IPS DF 6.9 (cell line): ENCODE data around the gene MAP4K4.

Experiments
- DNase-seq: peaks from one replicate; pipeline ENCODE4 v3.0.0-alpha.2; 2013; ENCODE audit warnings: low read depth, low spot score
- H3K27ac ChIP-seq: one replicate; pipeline ENCODE4 v1.5.1; 2013; ENCODE audit warnings: low read length, control low read depth
- H3K27me3 ChIP-seq: 2 replicates; pipeline ENCODE4 v1.6.1; 2013; ENCODE audit warnings: mild to moderate bottlenecking, low read length; ENCODE audit not compliant: control insufficient read depth, insufficient read depth
- H3K36me3 ChIP-seq: 2 replicates; pipeline ENCODE4 v1.6.1; 2013; ENCODE audit warnings: low read length; ENCODE audit not compliant: control insufficient read depth, insufficient read depth
- H3K4me1 ChIP-seq: 2 replicates; pipeline ENCODE4 v1.6.1; 2013; ENCODE audit warnings: low read length; ENCODE audit not compliant: control insufficient read depth, insufficient read depth
- H3K4me3 ChIP-seq: 2 replicates; pipeline ENCODE4 v1.5.1; 2013; ENCODE audit warnings: mild to moderate bottlenecking, low read length
- H3K9me3 ChIP-seq: 2 replicates; pipeline ENCODE4 v1.6.1; 2013; ENCODE audit warnings: low read length, inconsistent platforms; ENCODE audit not compliant: control insufficient read depth, insufficient read depth
- WGBS: extraction: QIAGEN DNeasy Blood & Tissue Kit; methylation state at CpG from one replicate; pipeline ENCODE4 v1.1.7; 2013; ENCODE audit warnings: mixed read lengths, missing lambda C conversion rate; ENCODE audit not compliant: insufficient read length, insufficient coverage; 5-methylcytosine and 5-hydroxymethylcytosine counted together

The MAP4K4 gene

DNA sequence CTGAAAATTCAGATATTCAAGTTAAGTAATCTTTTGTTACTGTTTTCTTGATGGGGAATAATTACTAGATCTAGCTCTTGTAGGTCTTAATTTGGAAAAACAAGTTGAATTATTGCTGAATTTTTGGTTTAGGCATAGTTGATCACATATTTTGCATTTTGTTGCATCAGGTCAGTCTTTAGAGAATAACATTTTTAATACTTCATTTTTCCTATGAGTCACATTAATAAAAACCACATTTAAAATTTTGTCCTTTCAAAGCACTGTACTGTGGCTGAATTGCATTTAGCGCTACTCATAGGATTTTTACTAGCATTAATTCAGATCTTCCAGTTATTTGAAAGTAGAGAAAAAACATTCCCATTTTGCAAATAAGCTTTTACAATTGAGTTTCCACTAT lies 23.2 kb downstream of the MAP4K4 start:
- no peaks in the 10 kb centered on the region for H3K9me3 ChIP-seq
- no peak overlapping the region for H3K4me3 ChIP-seq
- no peaks in the 10 kb centered on the region for H3K36me3 ChIP-seq
- no CpG with 5 or more reads among the region's 1 CpG for WGBS
- no peak for DNase-seq
- H3K27me3 ChIP-seq, result no peaks in the 10 kb centered on the region
- no peak overlapping the region for H3K27ac ChIP-seq
- peaks cover 2% of the 10 kb centered on the region; the same call in 1 of the 2 replicates for H3K4me1 ChIP-seq

DNA sequence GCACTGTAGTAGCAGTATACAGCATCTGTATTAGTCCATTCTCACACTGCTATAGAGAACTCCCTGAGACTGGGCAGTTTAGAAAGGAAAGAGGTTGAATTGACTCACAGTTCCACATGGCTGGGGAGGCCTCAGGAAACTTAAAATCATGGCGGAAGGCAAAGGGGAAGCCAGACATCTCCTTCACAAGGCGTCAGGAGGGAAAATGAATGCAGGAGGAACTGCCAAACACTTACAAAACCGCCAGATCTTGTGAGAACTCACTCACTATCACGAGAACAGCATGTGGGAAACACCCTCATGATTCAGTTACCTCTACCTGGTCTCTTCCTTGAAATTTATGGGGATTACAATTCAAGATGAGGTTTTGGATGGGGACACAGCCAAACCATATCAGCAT lies 25.4 kb downstream of the MAP4K4 start:
- Histone ChIP-seq H3K27ac (no peak overlapping the region), H3K4me1 (peaks cover 2% of the 10 kb centered on the region; the same call in 1 of the 2 replicates), H3K27me3 (no peaks in the 10 kb centered on the region), H3K9me3 (no peaks in the 10 kb centered on the region), H3K36me3 (no peaks in the 10 kb centered on the region), H3K4me3 (no peak overlapping the region)
- no peak for DNase-seq
- WGBS, result no CpG with 5 or more reads among the region's 4 CpGs

DNA sequence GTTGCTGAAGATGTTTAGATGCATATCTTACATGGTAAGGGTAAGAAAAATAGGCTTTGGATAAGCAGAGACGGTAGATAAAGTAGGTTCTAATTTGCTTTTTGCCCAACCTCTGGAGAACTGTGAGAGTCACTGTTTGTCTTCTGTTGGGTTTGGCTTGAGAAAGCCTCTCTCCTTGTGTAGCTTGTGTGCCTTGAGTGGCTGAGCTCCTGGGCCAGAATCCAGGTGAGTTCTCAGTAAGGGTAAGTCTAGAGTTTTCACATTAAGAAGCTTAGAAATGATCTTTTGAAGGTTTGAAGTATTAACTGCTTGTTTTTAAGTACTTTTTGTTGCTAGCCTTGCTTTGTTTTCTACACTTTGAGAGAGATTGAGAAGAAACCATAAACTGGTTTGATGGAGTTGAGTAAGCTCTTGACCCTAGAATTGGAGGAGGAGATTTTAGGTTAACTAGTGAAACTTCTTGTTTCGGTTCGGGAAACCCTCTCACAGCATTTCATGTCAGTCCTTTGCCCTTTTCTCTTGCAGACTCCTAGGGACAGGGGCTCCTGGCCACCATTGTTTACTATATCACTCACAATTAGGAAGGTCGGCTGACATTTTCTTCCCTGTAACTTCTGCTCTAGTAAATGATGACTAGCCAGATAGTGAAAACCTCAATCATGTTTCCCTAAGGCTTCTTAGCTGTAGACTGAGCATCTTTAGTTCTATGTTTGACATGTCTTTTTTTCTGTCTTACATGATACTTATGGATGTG lies 26.0 kb downstream of the MAP4K4 start:
- Histone ChIP-seq H3K36me3 (no peaks in the 10 kb centered on the region), H3K4me3 (no peak overlapping the region), H3K4me1 (peaks cover 2% of the 10 kb centered on the region; the same call in 1 of the 2 replicates), H3K9me3 (no peaks in the 10 kb centered on the region), H3K27me3 (no peaks in the 10 kb centered on the region), H3K27ac (no peak overlapping the region)
- no peak for DNase-seq
- WGBS, result no CpG with 5 or more reads among the region's 4 CpGs

DNA sequence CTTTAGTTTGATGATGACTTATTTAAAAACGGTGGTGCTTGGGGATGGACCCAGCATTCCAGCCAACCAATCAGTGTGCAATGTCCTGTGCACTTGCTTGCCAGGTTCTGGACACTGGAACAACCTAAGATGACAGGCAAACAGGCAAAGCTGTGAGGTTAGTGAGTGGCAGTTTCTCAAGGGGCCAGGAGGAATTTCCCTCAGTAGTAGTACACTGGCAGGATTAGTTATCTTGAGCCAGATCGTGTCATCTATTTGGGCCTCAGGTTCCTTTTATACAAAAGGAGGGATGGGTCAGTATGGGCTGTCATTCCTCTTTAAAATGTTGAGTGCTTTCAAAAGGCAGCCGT lies 26.6 kb downstream of the MAP4K4 start:
- no peak for DNase-seq
- Histone ChIP-seq H3K27me3 (no peaks in the 10 kb centered on the region), H3K4me3 (no peak overlapping the region), H3K9me3 (no peaks in the 10 kb centered on the region), H3K4me1 (peaks cover 1% of the 10 kb centered on the region; the same call in 1 of the 2 replicates), H3K27ac (no peak overlapping the region), H3K36me3 (no peaks in the 10 kb centered on the region)
- WGBS, result no CpG with 5 or more reads among the region's 3 CpGs

DNA sequence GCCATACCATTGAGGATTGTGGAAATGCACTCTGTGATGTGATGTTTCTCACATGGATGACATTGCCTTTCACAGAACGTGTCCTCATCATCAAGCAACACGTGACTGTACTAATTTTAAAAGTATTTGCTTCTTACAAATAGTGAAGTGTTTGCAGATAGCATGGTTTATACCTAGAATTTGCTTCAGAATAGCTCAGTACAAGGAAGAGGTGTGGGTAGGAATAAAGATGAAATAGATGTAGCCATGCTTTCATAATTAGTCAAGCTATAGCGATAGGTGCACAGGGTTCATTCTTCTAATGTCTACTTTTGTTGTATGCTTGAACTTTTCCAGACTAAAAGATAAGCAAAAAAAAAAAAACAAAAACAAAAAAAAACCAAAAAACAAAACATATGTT lies 27.5 kb downstream of the MAP4K4 start:
- no peaks in the 10 kb centered on the region for H3K27me3 ChIP-seq
- H3K27ac ChIP-seq, result no peak overlapping the region
- WGBS, result no CpG with 5 or more reads among the region's 3 CpGs
- H3K4me3 ChIP-seq, result no peak overlapping the region
- H3K4me1 ChIP-seq, result 0 out of 2 replicates have a peak, but pooled peaks cover 2% of the 10 kb centered on the region
- DNase-seq, result no peak
- H3K9me3 ChIP-seq, result no peaks in the 10 kb centered on the region
- no peaks in the 10 kb centered on the region for H3K36me3 ChIP-seq

DNA sequence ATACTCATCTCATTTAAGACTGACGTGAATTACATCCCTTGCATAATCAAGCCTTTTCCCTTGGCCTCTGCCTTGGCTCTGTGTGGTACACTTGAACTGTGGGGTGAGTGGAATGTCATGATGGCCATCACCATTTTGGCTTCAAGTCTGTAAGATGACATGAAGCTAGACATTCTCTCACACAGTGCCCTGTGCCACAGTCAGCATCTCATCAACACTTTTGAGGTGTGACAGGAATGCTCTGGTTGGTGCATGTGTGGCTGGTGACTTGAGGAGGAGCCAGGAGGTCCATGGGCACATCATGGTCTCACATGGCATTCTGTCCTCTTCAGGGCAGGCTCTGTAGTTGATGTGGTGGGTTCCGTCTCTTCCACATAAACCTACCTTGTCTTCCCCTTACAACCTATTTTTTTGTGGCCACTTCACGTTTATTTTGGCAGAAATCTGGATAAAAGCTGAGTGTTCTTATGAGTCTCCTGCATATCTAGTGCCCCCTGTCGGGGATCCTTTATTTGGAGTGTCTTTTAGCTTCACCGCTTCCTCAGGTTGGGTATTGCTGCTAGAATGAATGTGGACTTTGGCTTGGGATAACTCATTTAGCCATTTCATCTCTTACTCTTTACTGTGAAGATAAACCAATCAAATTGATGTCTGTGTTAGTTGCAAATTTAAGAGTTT lies 28.1 kb downstream of the MAP4K4 start:
- Histone ChIP-seq H3K27me3 (no peaks in the 10 kb centered on the region), H3K36me3 (no peaks in the 10 kb centered on the region), H3K9me3 (no peaks in the 10 kb centered on the region), H3K4me1 (0 out of 2 replicates have a peak, but pooled peaks cover 2% of the 10 kb centered on the region), H3K4me3 (no peak overlapping the region), H3K27ac (no peak overlapping the region)
- DNase-seq, result no peak
- WGBS, result no CpG with 5 or more reads among the region's 5 CpGs

DNA sequence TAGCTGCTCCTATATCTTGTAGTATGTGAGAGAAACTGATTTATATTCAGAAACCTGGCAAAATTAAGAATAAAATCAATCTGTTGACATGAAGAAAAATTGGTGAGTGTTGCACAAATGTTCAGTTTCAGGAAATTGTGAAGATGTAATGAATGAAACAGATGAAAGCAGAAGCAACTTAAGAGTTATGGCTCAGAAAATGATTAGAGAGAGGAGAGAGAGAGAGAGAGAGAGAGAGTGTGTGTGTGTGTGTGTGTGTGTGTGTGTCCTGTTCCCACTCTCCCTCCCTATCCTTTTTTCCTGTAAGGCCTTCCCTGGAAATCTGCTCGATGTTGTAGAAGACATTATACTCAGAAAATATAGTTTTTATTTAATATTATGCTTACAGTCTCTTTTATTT lies 31.4 kb downstream of the MAP4K4 start:
- no CpG with 5 or more reads among the region's 1 CpG for WGBS
- Histone ChIP-seq H3K4me3 (no peak overlapping the region), H3K36me3 (no peaks in the 10 kb centered on the region), H3K27me3 (no peaks in the 10 kb centered on the region), H3K4me1 (0 out of 2 replicates have a peak, but pooled peaks cover 3% of the 10 kb centered on the region), H3K9me3 (no peaks in the 10 kb centered on the region), H3K27ac (no peak overlapping the region)
- DNase-seq, result no peak

DNA sequence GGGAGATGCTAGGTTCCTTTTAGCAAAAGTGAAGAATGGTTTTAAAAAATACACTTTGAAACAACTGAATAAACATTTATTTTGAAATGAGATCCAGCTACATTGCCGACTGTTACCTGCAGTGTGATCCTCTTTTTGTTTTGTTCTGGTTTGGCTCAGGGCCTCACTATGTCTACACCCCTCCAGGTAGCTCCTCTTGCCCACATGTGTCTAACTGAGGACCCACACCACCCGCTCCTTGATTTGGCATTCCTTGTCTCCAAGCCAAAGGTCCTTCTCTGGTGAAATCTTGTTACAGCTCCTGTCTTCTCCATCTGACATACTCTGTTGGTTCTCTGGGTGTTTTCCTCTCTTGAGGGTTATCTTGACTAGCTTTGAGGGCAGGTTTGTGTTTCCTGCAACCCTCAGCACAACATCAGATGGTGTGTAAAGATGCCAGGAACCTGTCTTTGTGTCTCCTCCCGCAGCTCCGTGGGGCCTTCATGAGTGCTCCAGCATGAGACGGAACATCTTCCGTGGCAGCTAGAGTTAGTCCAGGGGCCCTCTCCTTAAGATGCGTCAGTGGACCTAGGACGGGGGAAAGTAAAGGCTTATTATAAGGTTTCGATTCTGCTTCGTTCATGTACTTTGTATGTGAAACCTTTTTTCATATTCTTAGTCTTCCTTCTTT lies 32.1 kb downstream of the MAP4K4 start:
- H3K27me3 ChIP-seq, result no peaks in the 10 kb centered on the region
- no peak overlapping the region for H3K27ac ChIP-seq
- no peak for DNase-seq
- 0 out of 2 replicates have a peak, but pooled peaks cover 4% of the 10 kb centered on the region for H3K4me1 ChIP-seq
- no peaks in the 10 kb centered on the region for H3K9me3 ChIP-seq
- no peak overlapping the region for H3K4me3 ChIP-seq
- no peaks in the 10 kb centered on the region for H3K36me3 ChIP-seq
- no CpG with 5 or more reads among the region's 10 CpGs for WGBS

DNA sequence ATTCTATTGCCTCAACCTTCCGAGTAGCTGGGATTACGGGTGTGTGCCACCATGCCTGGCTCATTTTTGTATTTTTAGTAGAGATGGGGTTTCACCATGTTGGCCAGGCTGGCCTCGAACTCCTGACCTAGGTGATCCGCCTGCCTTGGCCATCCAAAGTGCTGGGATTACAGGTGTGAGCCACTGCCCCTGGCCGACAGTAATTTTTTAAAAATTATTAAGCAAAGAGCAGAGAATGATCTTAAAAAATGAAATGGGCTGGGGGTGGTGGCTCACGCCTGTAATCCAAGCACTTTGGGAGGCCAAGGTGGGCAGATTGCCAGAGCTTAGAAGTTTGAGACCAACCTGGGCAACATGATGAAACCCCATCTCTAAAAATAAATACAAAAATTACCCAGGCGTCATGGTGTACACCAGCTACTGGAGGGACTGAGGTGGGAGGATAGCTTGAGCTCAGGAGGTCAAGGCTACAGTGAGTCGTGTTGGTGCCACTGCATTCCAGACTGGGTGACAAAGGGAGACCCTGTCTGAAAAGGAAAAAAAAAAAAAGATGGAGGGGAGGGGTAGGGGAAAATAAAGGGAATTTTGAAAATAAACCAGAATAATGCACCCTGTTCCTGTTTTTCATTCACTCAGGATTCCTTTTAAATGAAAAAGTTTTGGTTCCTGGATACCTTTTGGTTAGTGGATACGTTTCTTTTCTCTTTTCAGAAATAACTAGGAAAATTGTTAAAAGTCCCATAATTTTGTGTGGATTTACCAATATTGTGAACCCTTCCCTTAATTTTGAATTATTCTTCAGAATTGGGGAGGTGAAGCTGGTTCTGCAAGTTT lies 33.9 kb downstream of the MAP4K4 start:
- Histone ChIP-seq H3K4me1 (peaks cover 4% of the 10 kb centered on the region; the same call in 1 of the 2 replicates), H3K36me3 (no peaks in the 10 kb centered on the region), H3K27me3 (no peaks in the 10 kb centered on the region), H3K9me3 (no peaks in the 10 kb centered on the region), H3K27ac (no peak overlapping the region), H3K4me3 (no peak overlapping the region)
- WGBS, result no CpG with 5 or more reads among the region's 9 CpGs
- no peak for DNase-seq

DNA sequence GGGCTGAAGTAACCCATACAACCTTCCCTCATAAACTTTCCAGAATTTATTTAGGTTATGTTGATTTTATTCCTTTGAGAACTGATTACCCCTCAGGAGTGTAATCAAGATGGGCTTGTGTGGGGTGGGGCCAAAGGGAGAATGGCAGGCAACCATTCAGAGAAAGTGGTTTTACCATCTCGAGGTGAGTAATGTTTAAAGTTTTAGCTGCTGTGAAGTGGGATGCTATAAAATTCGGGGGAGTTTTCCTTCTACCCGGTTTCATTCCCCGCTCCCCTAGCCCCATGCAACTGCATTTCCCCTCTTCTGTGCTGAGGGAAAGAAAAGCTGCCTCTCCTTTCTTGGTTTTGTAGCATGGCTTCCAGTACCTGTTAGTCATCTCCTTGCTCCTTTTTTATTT lies 34.7 kb downstream of the MAP4K4 start:
- H3K27ac ChIP-seq, result no peak overlapping the region
- no peak for DNase-seq
- no CpG with 5 or more reads among the region's 4 CpGs for WGBS
- H3K4me3 ChIP-seq, result no peak overlapping the region
- H3K4me1 ChIP-seq, result peaks cover 4% of the 10 kb centered on the region; the same call in 1 of the 2 replicates
- H3K9me3 ChIP-seq, result no peaks in the 10 kb centered on the region
- H3K36me3 ChIP-seq, result no peaks in the 10 kb centered on the region
- no peaks in the 10 kb centered on the region for H3K27me3 ChIP-seq
